GM20000 (cell line): ENCODE measurements around the gene JAZF1.

Source experiments
- DNase-seq: peaks from one replicate; pipeline ENCODE4 v3.0.0; 2012; ENCODE audit warnings: low spot score
- CTCF ChIP-seq: IDR thresholded peaks from 2 replicates; pipeline ENCODE4 v1.5.1; 2012; ENCODE audit warnings: mild to moderate bottlenecking, control low read depth; ENCODE audit errors: extremely low read depth, missing control alignments

The JAZF1 gene

GRCh38 chr7:27953361-27953760 lies 227.2 kb downstream of the JAZF1 start:
- no peak for TF ChIP-seq CTCF
- DNase-seq = no peak

DNA sequence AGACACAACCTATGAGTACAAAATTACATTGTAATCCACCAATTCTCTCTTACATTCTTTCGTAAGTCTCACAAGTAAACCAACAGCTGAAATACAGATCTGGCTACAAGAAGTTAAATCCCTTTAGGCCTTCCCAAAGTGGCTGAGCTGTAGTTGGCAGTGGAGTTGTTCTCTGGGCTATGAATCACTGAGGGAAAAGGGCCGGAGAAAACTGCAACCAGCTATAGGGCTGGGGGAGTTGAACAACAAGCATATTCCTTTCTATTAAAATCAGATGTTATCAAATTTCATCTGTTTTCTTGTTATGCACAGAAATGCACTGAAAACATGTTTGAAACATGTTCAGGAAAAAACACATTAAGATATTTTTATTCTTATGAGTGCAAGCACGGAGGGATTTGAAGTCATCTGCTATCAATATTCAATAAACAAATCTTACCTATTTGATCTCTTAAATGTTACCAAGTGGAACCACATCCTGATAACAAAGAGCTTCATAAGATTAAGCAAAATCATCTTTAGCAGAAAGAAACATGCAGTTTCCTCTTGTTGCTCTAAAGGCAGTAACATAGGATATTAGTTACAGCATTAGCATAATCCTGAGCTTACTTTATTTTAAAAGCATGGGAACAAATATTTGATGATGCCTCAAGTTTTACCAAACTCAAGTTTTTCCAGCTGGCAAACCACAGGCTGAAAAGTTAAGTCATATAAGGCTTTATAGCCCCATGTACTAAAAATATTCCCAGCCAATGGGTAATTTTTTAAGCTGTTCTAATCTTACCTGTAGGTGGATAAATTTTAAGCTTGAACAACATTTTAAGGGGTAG lies 227.9 kb downstream of the JAZF1 start:
- TF ChIP-seq CTCF = no peak
- no peak for DNase-seq

GRCh38 chr7:27950123-27950522 lies 230.5 kb downstream of the JAZF1 start:
- TF ChIP-seq CTCF = no peak
- DNase-seq = no peak

- no peak for DNase-seq
- TF ChIP-seq CTCF = no peak
Observed at GRCh38 chr7:27948861-27949260, 231.7 kb downstream of the JAZF1 start.

- TF ChIP-seq CTCF = no peak
- no peak for DNase-seq
Observed at GRCh38 chr7:27947586-27948278, 232.9 kb downstream of the JAZF1 start.

- no peak for TF ChIP-seq CTCF
- no peak for DNase-seq
Observed at GRCh38 chr7:27946351-27946750, 234.2 kb downstream of the JAZF1 start.

GRCh38 chr7:27945058-27945795 lies 235.4 kb downstream of the JAZF1 start:
- no peak for DNase-seq
- TF ChIP-seq CTCF = no peak
